Progenitor cell of endocrine pancreas (in vitro differentiated cells): ENCODE results near the gene DIS3L2. TPM values are rescaled to one million over a fixed set of nuclear protein-coding genes. Genes with fewer than 3 reads are reported as not detected.

Experiments
- DNase-seq: peaks from one replicate; pipeline ENCODE4 v3.0.0; 2021; ENCODE audit warnings: low spot score; ENCODE audit not compliant: unreplicated experiment
- H3K27ac Mint-ChIP-seq: 2 replicates; pipeline ENCODE4 v1.8.0; 2021; ENCODE audit warnings: mild to moderate bottlenecking, moderate library complexity, mixed read lengths
- H3K27me3 Mint-ChIP-seq: 2 replicates; pipeline ENCODE4 v1.8.0; 2021; ENCODE audit warnings: mixed read lengths
- H3K36me3 Mint-ChIP-seq: 2 replicates; pipeline ENCODE4 v1.8.0; 2022; ENCODE audit warnings: mixed read lengths; ENCODE audit not compliant: insufficient read depth
- H3K4me1 Mint-ChIP-seq: 2 replicates; pipeline ENCODE4 v1.8.0; 2021; ENCODE audit warnings: low read depth, mixed read lengths
- H3K4me3 Mint-ChIP-seq: 2 replicates; pipeline ENCODE4 v1.8.0; 2021; ENCODE audit warnings: low read depth, mild to moderate bottlenecking, moderate library complexity, mixed read lengths
- H3K9me3 Mint-ChIP-seq: 2 replicates; pipeline ENCODE4 v1.8.0; 2021; ENCODE audit warnings: low read depth, mixed read lengths
- total RNA-seq: library from RNA; stranded (reverse); gene quantifications from 2 replicates; pipeline ENCODE4 v1.2.1, GENCODE V29; 2021
- TF ChIP-seq, protein P1 (sequence below): fragments of 200-600 bp; sonication (generic); IDR thresholded peaks from one replicate; pipeline ENCODE4 v1.5.0; 2021; ENCODE audit warnings: antibody characterized with exemption, mild to moderate bottlenecking; ENCODE audit not compliant: unreplicated experiment

The DIS3L2 gene
- total RNA-seq, 1 donor from 2014 or later = 59.3 TPM

DNA sequence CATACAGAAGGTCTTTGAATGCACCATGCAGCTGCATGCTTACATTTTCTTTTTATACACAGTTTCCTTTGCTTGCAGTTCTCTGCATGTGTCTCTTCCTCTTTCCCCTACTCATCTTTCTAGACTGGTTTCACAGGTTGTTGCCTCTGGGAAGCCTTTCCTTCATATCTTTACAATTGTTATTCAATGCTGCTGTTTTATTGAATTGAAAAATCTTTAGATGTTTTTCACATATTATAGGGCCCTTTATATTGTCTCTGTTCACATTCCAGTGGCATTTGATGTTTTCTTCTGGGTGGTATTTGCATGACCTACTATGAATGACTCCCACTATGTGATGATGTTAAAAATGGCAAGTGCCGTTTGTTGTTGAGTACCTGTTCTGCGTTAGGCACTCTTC lies 91.1 kb downstream of the DIS3L2 start:
- H3K27ac Mint-ChIP-seq = no peak overlapping the region
- peaks cover 10% of the 10 kb centered on the region for H3K4me1 Mint-ChIP-seq
- H3K4me3 Mint-ChIP-seq = peak overlapping the region; percentile 10
- DNase-seq = no peak
- peaks cover 6% of the 10 kb centered on the region for H3K9me3 Mint-ChIP-seq
- H3K27me3 Mint-ChIP-seq = no peaks in the 10 kb centered on the region
- TF ChIP-seq, protein P1, sequence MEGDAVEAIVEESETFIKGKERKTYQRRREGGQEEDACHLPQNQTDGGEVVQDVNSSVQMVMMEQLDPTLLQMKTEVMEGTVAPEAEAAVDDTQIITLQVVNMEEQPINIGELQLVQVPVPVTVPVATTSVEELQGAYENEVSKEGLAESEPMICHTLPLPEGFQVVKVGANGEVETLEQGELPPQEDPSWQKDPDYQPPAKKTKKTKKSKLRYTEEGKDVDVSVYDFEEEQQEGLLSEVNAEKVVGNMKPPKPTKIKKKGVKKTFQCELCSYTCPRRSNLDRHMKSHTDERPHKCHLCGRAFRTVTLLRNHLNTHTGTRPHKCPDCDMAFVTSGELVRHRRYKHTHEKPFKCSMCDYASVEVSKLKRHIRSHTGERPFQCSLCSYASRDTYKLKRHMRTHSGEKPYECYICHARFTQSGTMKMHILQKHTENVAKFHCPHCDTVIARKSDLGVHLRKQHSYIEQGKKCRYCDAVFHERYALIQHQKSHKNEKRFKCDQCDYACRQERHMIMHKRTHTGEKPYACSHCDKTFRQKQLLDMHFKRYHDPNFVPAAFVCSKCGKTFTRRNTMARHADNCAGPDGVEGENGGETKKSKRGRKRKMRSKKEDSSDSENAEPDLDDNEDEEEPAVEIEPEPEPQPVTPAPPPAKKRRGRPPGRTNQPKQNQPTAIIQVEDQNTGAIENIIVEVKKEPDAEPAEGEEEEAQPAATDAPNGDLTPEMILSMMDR = no peak
- peaks cover 8% of the 10 kb centered on the region for H3K36me3 Mint-ChIP-seq

DNA sequence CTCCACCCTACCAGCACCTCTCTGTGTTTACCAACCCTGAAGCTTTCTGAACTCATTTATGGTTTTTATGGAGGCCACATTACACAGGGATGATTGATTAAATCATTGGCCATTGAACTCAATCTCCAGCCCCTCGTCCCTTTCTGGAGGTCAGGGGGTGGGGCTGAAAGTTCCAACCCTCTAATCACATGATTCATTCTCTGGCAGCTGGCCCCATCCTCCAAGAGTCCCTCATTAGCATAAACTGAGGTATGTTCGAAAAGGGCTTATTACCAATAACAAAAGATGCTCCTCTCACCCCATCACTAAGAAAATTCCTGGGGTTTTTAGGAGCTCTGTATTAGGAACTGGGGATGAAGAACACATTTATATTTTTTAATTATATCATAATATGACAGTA lies 92.3 kb downstream of the DIS3L2 start:
- no peaks in the 10 kb centered on the region for H3K27me3 Mint-ChIP-seq
- no peak overlapping the region for H3K4me3 Mint-ChIP-seq
- no peak for DNase-seq
- H3K4me1 Mint-ChIP-seq = peaks cover 10% of the 10 kb centered on the region
- TF ChIP-seq, protein P1 = no peak
- no peak overlapping the region for H3K27ac Mint-ChIP-seq
- peaks cover 6% of the 10 kb centered on the region for H3K9me3 Mint-ChIP-seq
- peaks cover 8% of the 10 kb centered on the region for H3K36me3 Mint-ChIP-seq

DNA sequence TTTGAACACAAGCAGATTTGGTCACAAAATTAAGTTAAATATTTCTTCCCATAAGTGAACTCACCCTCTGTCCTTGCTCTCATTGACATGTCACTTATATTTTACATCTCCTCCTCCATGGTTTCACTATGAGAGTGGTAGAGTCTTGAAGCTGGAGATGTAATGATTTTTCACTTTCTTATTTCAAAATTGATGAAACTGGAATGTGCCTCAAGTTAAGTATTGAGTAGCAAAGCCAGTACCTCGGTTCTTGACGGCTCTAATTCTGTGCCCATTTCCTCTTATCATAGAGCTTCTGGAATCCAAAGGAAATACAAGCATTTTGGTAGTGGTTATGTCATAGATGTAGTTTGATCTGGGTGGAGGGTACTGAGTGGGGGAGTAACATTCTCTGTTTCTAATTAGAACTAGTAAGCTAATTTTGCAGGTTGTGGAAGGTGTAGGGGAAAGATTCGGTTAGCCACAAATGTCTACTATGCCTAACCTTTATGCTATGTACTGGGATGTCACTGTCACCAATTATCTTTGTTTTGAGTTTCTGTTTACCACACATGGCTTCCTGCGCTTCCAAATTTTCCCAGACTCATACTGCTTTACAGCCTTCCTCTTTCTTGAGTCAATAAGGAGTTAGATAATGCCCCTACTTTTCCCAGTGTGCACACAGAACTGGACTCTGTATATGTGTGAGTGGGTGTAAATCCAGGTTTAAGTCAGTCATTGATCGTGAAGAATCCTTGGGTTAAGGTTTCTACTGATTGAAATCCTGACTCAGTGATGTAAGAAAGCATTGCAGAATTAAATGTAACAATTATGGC lies 96.8 kb downstream of the DIS3L2 start:
- Mint-ChIP-seq H3K4me1 (no peaks in the 10 kb centered on the region), H3K36me3 (peaks cover 9% of the 10 kb centered on the region), H3K9me3 (peaks cover 13% of the 10 kb centered on the region), H3K27ac (no peak overlapping the region), H3K27me3 (no peaks in the 10 kb centered on the region), H3K4me3 (no peak overlapping the region)
- TF ChIP-seq, protein P1 = no peak
- DNase-seq = no peak

DNA sequence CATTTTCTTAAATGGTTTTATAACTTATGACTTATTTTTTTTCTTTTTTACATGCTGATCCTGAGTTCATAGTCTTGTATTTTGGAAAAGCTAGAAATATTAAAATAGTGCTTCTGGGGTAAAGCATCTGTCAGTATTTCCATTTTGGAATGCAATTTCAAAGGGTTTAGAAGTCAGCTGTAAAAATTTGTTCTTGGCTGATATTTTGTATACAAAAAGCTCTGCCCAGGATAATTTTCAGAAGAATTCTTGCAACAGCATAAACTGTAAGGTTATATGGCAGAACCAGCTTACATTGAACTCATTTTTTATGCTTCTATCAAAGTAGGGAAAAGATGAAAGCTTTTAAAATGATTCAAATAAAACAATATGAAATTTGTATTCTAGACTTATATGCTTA lies 97.4 kb downstream of the DIS3L2 start:
- Mint-ChIP-seq H3K4me3 (no peak overlapping the region), H3K27me3 (no peaks in the 10 kb centered on the region), H3K4me1 (no peaks in the 10 kb centered on the region), H3K36me3 (peaks cover 9% of the 10 kb centered on the region), H3K9me3 (peaks cover 13% of the 10 kb centered on the region), H3K27ac (no peak overlapping the region)
- DNase-seq = no peak
- TF ChIP-seq, protein P1 = no peak

DNA sequence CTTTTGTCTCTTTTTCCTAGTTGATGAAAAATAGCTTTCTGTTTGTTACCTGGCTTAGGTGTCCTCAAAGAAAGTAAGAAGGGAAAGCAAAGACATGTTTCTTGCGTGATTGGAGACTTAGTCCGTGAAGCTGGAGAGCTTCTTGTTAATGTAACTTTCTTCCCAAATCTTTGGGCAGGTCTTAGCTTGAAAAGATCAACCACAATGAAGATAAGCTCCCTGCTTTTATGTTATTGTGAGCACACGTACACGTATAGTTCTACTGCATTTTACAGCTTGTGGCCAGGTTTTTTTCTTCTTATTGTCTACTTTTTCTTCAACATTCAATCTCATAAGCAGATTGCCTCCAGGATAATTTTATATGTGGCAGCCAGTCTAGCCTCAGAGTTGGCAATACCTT lies 99.8 kb downstream of the DIS3L2 start:
- Mint-ChIP-seq H3K9me3 (peaks cover 9% of the 10 kb centered on the region), H3K36me3 (peaks cover 5% of the 10 kb centered on the region), H3K4me1 (no peaks in the 10 kb centered on the region), H3K4me3 (no peak overlapping the region), H3K27me3 (no peaks in the 10 kb centered on the region), H3K27ac (no peak overlapping the region)
- TF ChIP-seq, protein P1 = no peak
- DNase-seq = no peak
